K562 (cell line): ENCODE measurements around the gene UGT1A3. TPM values are rescaled to one million over a fixed set of nuclear protein-coding genes. Genes with fewer than 3 reads are reported as not detected.

Experiments used
- ARID2 ChIP-seq: fragments of 450-650 bp; IDR thresholded peaks from 2 replicates; pipeline ENCODE4 v1.6.1; 2017; ENCODE audit warnings: antibody characterized with exemption, mild to moderate bottlenecking
- CHD4 ChIP-seq: fragments of 200-600 bp; sonication (generic); IDR thresholded peaks from 3 replicates; pipeline ENCODE4 v1.6.1; 2012; ENCODE audit warnings: low read depth, mild to moderate bottlenecking, mixed read lengths, low read length, inconsistent platforms; ENCODE audit not compliant: insufficient read depth, insufficient replicate concordance, poor library complexity, severe bottlenecking
- CREBBP ChIP-seq: IDR thresholded peaks from one replicate; pipeline ENCODE4 v1.6.1; 2012; ENCODE audit warnings: low read depth, mild to moderate bottlenecking, control low read depth, inconsistent platforms, low read length
- FOS ChIP-seq: IDR thresholded peaks from 3 replicates; pipeline ENCODE4 v1.6.1; 2011; ENCODE audit not compliant: insufficient read length; ENCODE audit errors: extremely low read depth
- GABPB1 ChIP-seq: sonication (generic); formaldehyde crosslinking; IDR thresholded peaks from 2 replicates; pipeline ENCODE4 v1.8.0; 2022; ENCODE audit warnings: mild to moderate bottlenecking, missing genetic modification reagents
- HOMEZ ChIP-seq: fragments of 250-450 bp; sonication (Bioruptor Pico); IDR thresholded peaks from 2 replicates; pipeline ENCODE4 v1.4.0; 2020; ENCODE audit warnings: mild to moderate bottlenecking, moderate library complexity
- KDM4B ChIP-seq, 2 experiments: fragments of 450-650 bp in 1 of 2; sonication (generic) in 1 of 2; IDR thresholded peaks; 2 replicates each; pipeline ENCODE4 v1.6.1; 2016 to 2017; ENCODE audit warnings: borderline replicate concordance in 2 of 2, antibody characterized with exemption in 1 of 2, low read depth in 1 of 2, mild to moderate bottlenecking in 1 of 2
- LCOR ChIP-seq: sonication (generic); formaldehyde crosslinking; IDR thresholded peaks from 2 replicates; pipeline ENCODE4 v1.8.0; 2022; ENCODE audit warnings: mild to moderate bottlenecking, missing genetic modification reagents
- NBN ChIP-seq: fragments of 450-650 bp; IDR thresholded peaks from 2 replicates; pipeline ENCODE4 v1.6.1; 2016; ENCODE audit warnings: low read depth, mild to moderate bottlenecking
- NCOA6 ChIP-seq: fragments of 450-650 bp; IDR thresholded peaks from 2 replicates; pipeline ENCODE4 v1.6.1; 2017; ENCODE audit warnings: mild to moderate bottlenecking
- PRPF4 ChIP-seq: fragments of 200-400 bp; formaldehyde crosslinking; IDR thresholded peaks from one replicate; pipeline ENCODE4 v1.6.1; 2017; ENCODE audit warnings: low read length, low read depth, mild to moderate bottlenecking; ENCODE audit not compliant: insufficient read depth, poor library complexity, severe bottlenecking
- SP2 ChIP-seq: IDR thresholded peaks from 2 replicates; pipeline ENCODE4 v1.6.1; 2011; ENCODE audit warnings: mild to moderate bottlenecking, low read depth, low read length, moderate library complexity; ENCODE audit not compliant: poor library complexity, severe bottlenecking; ENCODE audit errors: extremely low read depth
- SRSF9 ChIP-seq: fragments of 200-400 bp; formaldehyde crosslinking; IDR thresholded peaks from 2 replicates; pipeline ENCODE4 v1.6.1; 2017; ENCODE audit warnings: low read depth, low read length, borderline replicate concordance
- TAL1 ChIP-seq: fragments of 450-650 bp; IDR thresholded peaks from 2 replicates; pipeline ENCODE4 v1.6.1; 2016; ENCODE audit warnings: mild to moderate bottlenecking
- ZNF175 ChIP-seq: fragments of 200-800 bp; sonication (Bioruptor generic); IDR thresholded peaks from 2 replicates; pipeline ENCODE4 v1.6.1; 2016; ENCODE audit warnings: low read depth, mild to moderate bottlenecking, missing genetic modification characterization, missing compliant biosample characterization
- ZNF57 ChIP-seq: fragments of 450-650 bp; formaldehyde crosslinking; IDR thresholded peaks from 2 replicates; pipeline ENCODE4 v1.4.0; 2020; ENCODE audit warnings: mild to moderate bottlenecking, moderate library complexity
- ZNF586 ChIP-seq: fragments of 450-650 bp; formaldehyde crosslinking; conservative IDR thresholded peaks from 2 replicates; pipeline ENCODE4 v1.4.0; 2020; ENCODE audit warnings: mild to moderate bottlenecking, moderate library complexity
- polyA plus RNA-seq, 8 experiments: library from polyadenylated mRNA; depleted of rRNA in 4 of 8; stranded (reverse) in 5 of 8; unstranded in 3 of 8; fragments of >200 nt; fragmentation: Nextera tagmentation in 2 of 8; fragmentation: Illumina TruSeq in 1 of 8; extraction: Ambion mirVana in 2 of 8; extraction: Trizol in 1 of 8; gene quantifications; 2 replicates each; pipeline versions ENCODE4 v1.2.1 to v1.2.3, GENCODE V29; 2011 to 2014; ENCODE audit warnings: inconsistent platforms in 1 of 8, missing spikeins in 1 of 8
- total RNA-seq, 7 experiments: library from RNA; depleted of rRNA in 6 of 7; stranded (reverse); fragments of >200 nt in 6 of 7; fragmentation: Illumina TruSeq in 2 of 7; extraction: Trizol in 2 of 7; gene quantifications; 2 replicates each; pipeline versions ENCODE4 v1.2.1 to v1.2.3, GENCODE V29; 2011 to 2021; ENCODE audit warnings: low replicate concordance in 1 of 7
- TF ChIP-seq, protein P1 (sequence below): sonication (generic); formaldehyde crosslinking; IDR thresholded peaks from 2 replicates; pipeline ENCODE4 v1.8.0; 2022; ENCODE audit warnings: mild to moderate bottlenecking, missing genetic modification reagents
- TF ChIP-seq, protein P2 (sequence below): fragments of 250-450 bp; sonication (Bioruptor Pico); IDR thresholded peaks from 2 replicates; pipeline ENCODE4 v1.8.0; 2022; ENCODE audit warnings: inconsistent platforms, mild to moderate bottlenecking, moderate library complexity, borderline replicate concordance
- TF ChIP-seq, protein P3 (sequence below): fragments of 450-650 bp; IDR thresholded peaks from 2 replicates; pipeline ENCODE4 v1.6.1; 2016

Gene UGT1A3
- total and polyA plus RNA-seq, 9 of the 15 experiments (the other 6 are each of a cell fraction or from before 2014, with no cell fraction given): not detected

GRCh38 chr2:233700028-233700635 lies 28.7 kb upstream of the UGT1A3 start (continued):
- TF ChIP-seq ZNF175 (CRISPR knock-in tag) (no peak), CREBBP (no peak), SRSF9 (no peak), ARID2 (no peak), ZNF57 (CRISPR knock-in tag) (no peak), HOMEZ (CRISPR knock-in tag) (no peak), PRPF4 (no peak), FOS (no peak), GABPB1 (CRISPR knock-in tag) (no peak), NCOA6 (no peak), SP2 (no peak), TAL1 (peak; percentile 45), ZNF586 (CRISPR knock-in tag) (no peak), KDM4B (IDR thresholded peaks at IDR 0.05; ENCODE audit: borderline replicate concordance in 2 of 2, low read depth in 1 of 2) (no peak), NBN (no peak), LCOR (no peak), CHD4 (no peak)
- TF ChIP-seq, protein P1, sequence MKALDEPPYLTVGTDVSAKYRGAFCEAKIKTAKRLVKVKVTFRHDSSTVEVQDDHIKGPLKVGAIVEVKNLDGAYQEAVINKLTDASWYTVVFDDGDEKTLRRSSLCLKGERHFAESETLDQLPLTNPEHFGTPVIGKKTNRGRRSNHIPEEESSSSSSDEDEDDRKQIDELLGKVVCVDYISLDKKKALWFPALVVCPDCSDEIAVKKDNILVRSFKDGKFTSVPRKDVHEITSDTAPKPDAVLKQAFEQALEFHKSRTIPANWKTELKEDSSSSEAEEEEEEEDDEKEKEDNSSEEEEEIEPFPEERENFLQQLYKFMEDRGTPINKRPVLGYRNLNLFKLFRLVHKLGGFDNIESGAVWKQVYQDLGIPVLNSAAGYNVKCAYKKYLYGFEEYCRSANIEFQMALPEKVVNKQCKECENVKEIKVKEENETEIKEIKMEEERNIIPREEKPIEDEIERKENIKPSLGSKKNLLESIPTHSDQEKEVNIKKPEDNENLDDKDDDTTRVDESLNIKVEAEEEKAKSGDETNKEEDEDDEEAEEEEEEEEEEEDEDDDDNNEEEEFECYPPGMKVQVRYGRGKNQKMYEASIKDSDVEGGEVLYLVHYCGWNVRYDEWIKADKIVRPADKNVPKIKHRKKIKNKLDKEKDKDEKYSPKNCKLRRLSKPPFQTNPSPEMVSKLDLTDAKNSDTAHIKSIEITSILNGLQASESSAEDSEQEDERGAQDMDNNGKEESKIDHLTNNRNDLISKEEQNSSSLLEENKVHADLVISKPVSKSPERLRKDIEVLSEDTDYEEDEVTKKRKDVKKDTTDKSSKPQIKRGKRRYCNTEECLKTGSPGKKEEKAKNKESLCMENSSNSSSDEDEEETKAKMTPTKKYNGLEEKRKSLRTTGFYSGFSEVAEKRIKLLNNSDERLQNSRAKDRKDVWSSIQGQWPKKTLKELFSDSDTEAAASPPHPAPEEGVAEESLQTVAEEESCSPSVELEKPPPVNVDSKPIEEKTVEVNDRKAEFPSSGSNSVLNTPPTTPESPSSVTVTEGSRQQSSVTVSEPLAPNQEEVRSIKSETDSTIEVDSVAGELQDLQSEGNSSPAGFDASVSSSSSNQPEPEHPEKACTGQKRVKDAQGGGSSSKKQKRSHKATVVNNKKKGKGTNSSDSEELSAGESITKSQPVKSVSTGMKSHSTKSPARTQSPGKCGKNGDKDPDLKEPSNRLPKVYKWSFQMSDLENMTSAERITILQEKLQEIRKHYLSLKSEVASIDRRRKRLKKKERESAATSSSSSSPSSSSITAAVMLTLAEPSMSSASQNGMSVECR (CRISPR knock-in tag): no peak
- TF ChIP-seq, protein P2, sequence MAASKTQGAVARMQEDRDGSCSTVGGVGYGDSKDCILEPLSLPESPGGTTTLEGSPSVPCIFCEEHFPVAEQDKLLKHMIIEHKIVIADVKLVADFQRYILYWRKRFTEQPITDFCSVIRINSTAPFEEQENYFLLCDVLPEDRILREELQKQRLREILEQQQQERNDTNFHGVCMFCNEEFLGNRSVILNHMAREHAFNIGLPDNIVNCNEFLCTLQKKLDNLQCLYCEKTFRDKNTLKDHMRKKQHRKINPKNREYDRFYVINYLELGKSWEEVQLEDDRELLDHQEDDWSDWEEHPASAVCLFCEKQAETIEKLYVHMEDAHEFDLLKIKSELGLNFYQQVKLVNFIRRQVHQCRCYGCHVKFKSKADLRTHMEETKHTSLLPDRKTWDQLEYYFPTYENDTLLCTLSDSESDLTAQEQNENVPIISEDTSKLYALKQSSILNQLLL: no peak
- TF ChIP-seq, protein P3, sequence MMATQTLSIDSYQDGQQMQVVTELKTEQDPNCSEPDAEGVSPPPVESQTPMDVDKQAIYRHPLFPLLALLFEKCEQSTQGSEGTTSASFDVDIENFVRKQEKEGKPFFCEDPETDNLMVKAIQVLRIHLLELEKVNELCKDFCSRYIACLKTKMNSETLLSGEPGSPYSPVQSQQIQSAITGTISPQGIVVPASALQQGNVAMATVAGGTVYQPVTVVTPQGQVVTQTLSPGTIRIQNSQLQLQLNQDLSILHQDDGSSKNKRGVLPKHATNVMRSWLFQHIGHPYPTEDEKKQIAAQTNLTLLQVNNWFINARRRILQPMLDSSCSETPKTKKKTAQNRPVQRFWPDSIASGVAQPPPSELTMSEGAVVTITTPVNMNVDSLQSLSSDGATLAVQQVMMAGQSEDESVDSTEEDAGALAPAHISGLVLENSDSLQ: no peak; the same call in 1 of the 2 replicates
